Fibroblast of pulmonary artery (primary cell): Measurements from ENCODE around the gene MINDY4.

Experiments
- DNase-seq: peaks from one replicate; pipeline ENCODE4 v3.0.0-alpha.2; 2010; ENCODE audit warnings: low read depth
- H3K4me3 ChIP-seq: replicated peaks from 2 replicates; pipeline ENCODE4 v1.5.1; 2011; ENCODE audit warnings: low read depth, mild to moderate bottlenecking, control low read depth, low read length, moderate library complexity
- TF ChIP-seq, protein P1 (sequence below): IDR thresholded peaks from 2 replicates; pipeline ENCODE4 v1.5.1; 2011; ENCODE audit warnings: mild to moderate bottlenecking, control low read depth, low read length, inconsistent platforms; ENCODE audit errors: missing control alignments

Gene MINDY4

DNA sequence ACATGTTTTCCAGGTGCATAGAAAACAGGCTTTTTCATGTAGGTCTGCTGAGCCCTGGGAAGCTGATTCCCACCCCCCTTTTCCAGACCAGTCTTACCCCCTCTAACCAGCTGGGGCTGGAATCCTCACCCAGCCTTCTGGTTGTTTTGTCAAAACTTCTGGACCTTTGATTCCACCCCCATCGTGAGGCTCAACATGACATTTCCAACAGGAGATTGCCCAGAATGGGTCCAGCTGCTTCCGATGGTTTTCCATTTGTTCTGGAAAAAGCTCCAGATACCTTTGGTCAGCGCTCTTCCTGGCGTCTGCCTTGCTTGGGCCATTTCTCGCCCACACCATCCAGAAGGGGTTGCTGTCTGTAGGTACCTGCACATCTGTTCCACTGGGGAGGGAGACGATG is 41.5 kb downstream of the MINDY4 start:
- no peak for DNase-seq
- TF ChIP-seq, protein P1, sequence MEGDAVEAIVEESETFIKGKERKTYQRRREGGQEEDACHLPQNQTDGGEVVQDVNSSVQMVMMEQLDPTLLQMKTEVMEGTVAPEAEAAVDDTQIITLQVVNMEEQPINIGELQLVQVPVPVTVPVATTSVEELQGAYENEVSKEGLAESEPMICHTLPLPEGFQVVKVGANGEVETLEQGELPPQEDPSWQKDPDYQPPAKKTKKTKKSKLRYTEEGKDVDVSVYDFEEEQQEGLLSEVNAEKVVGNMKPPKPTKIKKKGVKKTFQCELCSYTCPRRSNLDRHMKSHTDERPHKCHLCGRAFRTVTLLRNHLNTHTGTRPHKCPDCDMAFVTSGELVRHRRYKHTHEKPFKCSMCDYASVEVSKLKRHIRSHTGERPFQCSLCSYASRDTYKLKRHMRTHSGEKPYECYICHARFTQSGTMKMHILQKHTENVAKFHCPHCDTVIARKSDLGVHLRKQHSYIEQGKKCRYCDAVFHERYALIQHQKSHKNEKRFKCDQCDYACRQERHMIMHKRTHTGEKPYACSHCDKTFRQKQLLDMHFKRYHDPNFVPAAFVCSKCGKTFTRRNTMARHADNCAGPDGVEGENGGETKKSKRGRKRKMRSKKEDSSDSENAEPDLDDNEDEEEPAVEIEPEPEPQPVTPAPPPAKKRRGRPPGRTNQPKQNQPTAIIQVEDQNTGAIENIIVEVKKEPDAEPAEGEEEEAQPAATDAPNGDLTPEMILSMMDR: no peak
- H3K4me3 ChIP-seq: no peak overlapping the region

DNA sequence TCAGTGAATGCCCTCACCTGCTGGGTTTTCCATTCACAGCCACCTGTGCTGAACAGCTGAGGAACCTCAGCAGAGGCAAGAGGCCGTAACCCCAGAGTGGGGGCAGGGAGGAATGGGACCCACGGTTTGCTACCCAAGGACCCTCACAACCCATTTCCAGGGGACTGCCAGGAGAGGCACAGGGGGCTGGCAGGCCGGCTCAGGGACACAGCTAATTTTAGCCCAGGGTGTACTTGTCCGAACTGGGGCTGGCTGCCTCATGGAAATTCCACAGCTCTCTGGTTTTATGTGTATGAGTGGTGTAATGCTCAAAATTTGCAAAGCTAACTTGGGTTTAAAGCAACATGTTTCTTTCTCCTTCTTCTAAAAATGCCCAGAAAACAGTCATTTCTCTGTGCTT is 42.2 kb downstream of the MINDY4 start:
- TF ChIP-seq, protein P1: no peak
- no peak overlapping the region for H3K4me3 ChIP-seq

DNA sequence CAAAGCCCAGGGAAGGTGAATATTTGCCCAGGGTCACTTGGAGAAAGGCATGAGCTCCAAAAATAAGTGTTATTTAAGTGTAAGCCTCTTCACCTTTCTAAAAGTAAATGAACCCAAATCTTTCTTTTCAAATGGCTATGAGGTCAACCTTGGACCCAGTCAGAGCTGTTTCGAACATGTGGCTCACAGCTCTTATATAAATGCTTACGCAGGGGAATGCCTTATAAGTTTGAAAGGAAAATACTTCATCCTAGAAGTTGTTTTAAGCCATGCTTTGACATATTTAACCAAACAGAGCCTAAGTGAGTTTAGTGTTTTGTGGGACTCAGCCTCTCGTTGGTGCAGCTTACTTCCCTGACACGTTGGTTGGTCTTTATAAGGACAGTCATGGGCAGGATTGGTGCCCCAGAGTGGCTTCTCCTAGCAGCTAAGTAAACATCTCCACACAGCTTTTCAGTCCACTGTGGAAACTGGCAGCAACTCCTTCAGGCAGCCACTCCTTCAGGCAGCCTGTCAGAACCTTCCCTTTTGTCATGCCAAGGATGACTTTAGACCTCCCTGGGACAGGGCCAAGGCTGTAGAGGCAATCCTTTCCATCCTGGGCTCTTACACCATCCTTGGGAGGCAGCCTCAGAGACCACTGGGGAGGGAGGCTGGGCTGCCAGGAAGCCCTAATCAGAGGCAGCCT is 43.6 kb downstream of the MINDY4 start:
- DNase-seq: peak; percentile 48
- H3K4me3 ChIP-seq: no peak overlapping the region
- TF ChIP-seq, protein P1: no peak

More for the DNA sequence above, 42.2 kb downstream of the MINDY4 start:
- DNase-seq: no peak

DNA sequence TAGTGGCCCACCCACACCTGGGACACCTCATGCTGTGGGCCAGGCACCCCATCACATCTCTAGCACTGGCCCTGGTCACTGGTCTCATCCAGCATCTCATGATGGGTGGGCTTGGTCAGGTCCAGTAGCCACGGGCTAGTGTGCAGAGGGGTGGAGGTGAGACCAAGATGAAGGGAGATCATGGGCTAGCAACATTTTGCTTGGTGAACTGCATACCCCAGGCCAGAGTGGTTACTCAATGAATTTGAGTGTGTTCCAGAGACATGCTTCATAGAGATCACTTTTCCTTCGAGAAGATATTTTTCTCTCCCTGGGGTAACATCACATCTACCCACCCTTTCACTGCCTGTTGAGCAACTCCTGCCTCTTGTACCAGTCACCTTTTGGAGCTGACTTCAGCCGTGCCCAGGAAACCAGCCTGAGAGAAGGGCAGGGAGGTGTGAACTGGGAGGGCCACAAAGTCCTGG is 44.2 kb downstream of the MINDY4 start:
- TF ChIP-seq, protein P1: no peak
- no peak overlapping the region for H3K4me3 ChIP-seq
- DNase-seq: peak; percentile 18

DNA sequence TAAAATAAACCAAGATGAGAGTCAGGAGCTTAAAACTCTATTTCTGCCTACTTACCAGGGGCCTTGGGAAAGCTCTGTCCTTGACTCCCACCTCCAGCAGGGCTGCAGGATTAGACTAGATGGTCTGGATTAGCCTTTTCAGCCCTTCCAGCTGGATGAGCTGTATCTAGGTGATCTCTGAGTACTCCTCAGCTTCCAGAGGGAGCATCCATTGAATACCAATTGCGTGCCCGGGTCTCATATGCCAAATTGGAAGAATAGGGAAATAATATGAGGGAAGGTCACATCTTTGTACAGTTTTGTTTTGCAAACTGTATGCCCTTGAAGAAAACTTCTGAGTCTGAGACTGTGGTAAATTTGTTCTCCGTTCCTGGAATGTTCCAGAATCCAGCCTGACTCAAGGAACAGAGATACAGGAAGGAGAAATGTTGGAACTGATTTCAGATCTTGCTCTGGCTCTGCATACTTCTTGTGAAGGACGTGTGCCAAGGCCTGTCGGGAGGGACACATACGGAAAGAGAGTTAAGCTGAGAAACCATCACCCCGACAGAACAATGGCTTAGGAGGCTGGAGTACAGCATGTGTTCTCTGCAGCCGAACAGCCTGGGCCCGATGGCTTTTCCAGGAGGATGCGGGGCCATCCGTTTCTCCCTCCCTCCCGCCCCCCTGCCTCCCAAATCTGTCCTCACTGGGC is 44.9 kb downstream of the MINDY4 start:
- DNase-seq: peak; percentile 59
- TF ChIP-seq, protein P1: no peak
- H3K4me3 ChIP-seq: no peak overlapping the region

DNA sequence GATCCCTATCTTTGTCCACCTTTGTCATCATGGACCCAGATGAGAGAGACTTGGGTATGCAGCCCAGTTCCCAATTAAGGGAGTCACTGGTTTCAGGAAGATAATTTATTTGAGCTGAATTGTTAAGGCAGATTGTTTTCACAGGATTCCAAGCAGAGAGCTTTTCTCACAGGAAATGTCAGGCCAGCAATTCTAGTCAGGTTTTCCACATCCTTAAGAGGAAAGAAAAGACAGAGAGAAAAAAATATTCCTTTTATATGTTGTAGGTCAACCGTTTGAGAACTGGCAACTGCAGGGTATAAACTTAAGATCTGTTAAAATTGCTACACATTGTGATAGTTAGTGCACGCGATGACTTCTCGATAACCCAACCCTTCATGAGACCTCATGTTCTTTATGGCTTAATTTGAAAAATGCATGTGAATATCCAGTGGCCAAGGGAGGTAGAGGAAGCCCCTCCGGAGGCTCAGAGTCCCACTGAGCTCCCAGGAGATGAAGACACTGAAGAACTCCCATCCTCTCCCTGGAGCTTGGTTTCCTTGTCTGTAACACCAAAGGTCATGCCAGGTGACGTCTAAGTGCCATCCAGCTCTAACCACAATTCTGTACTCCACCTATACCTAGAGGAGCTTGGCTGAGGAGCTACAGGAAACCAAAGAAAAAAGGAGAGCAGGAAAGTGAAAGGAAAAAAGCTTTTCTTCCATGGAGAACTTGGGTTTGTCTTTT is 45.6 kb downstream of the MINDY4 start:
- DNase-seq: peak; percentile 10
- no peak overlapping the region for H3K4me3 ChIP-seq
- TF ChIP-seq, protein P1: no peak
